ENCODE results near the gene TRPM3.
A peak's percentile ranks its signal among the peaks of the same experiment; 100 is the strongest.

The TRPM3 gene

DNA sequence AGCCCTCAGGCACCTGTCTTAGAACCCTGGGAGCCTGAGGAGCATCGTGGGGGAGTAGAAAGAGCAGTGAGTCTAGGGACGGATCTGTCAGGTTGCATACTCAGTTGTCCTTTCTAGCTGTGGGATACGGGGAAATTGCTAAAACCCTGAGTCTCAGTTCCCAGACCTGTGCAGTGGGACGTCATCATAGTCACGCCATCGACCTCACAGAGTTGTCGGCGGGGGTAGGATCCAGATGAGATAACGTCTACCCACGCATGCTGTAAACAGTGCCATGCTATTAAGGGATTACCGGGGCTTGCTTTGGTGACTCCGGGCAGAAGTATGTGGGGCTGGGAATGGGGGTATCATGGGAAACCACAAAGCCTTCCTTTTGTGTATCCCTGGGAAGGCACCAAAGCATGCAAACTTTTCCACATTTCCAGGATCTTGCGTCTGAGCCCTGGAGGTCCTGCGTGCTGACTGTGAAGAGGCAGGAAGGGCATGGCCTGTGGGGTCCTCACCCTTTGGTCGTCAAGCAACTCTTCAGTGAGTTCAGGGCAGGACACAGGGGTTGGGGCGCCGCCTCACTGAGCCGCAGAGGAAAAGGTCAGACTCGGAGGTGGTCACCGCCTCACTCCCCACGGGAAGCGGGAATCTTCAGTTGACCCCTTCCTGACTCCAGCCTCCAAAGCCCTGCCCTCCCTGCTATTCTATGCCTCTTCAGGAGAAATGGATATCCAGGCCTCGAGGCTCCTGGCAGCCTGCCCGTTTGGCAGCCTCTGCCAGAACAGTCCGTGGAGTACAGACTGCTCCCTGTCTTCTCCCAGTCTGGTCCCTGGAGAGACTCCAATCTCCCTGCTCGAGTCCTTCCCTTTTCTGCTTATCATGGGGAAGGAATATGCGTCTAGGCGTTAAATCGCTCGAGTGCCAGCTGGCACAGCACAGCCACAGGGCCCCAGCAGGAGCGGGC lies 520.1 kb downstream of the TRPM3 start (continued):
- no peak for TF ChIP-seq SETDB1 (IDR thresholded peaks at IDR 0.05; ENCODE audit: insufficient read length, low read length)
- TF ChIP-seq, protein P1, sequence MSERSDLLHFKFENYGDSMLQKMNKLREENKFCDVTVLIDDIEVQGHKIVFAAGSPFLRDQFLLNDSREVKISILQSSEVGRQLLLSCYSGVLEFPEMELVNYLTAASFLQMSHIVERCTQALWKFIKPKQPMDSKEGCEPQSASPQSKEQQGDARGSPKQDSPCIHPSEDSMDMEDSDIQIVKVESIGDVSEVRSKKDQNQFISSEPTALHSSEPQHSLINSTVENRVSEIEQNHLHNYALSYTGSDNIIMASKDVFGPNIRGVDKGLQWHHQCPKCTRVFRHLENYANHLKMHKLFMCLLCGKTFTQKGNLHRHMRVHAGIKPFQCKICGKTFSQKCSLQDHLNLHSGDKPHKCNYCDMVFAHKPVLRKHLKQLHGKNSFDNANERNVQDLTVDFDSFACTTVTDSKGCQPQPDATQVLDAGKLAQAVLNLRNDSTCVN (tag by site-specific recombination; optimal IDR thresholded peaks at IDR 0.05), result peak; percentile 10

DNA sequence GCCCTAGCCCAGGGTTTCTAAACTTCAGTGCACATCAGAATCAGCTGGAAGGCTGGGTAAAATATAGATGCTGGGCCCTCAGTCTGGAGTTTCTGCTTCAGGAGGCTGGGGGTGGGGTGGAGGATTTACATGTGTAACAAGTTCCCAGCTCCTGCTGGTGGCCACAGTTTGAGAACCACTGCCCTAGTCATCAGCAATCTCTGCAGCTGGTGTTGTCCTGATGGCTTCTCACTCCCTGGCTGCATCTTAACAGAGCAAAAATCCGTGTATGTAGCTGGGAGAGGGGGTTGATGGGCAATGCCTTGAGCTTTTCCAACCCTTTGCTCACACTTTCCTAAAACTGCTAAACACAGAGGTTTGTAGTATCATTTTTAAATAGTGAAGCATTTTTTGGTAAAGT lies 520.9 kb downstream of the TRPM3 start:
- Histone ChIP-seq H3K4me3 (ENCODE audit: low read depth, low read length) (no peak overlapping the region), H3K4me1 (ENCODE audit: control insufficient read depth, insufficient read depth, low read length) (peaks cover 9% of the 10 kb centered on the region), H3K9me3 (ENCODE audit: control insufficient read depth, insufficient read depth, low read depth, low read length) (no peaks in the 10 kb centered on the region), H3K27ac (ENCODE audit: extremely low read depth, low read depth, low read length) (peak overlapping the region; percentile 93), H3K36me3 (ENCODE audit: control insufficient read depth in 2 of 2, insufficient read depth in 1 of 2, low read length in 2 of 2) (no peaks in the 10 kb centered on the region)
- TF ChIP-seq ZNF707 (tag by site-specific recombination; IDR thresholded peaks at IDR 0.05) (no peak), GFI1B (tag by site-specific recombination; IDR thresholded peaks at IDR 0.05) (no peak), ZNF174 (tag by site-specific recombination; IDR thresholded peaks at IDR 0.05) (no peak), ZNF211 (tag by site-specific recombination; IDR thresholded peaks at IDR 0.05; ENCODE audit: low read depth) (no peak), ZNF350 (tag by site-specific recombination; IDR thresholded peaks at IDR 0.05) (no peak), ZNF266 (tag by site-specific recombination; IDR thresholded peaks at IDR 0.05; ENCODE audit: low read depth) (no peak), SCRT2 (tag by site-specific recombination; IDR thresholded peaks at IDR 0.05) (no peak), ZNF76 (tag by site-specific recombination; IDR thresholded peaks at IDR 0.05; ENCODE audit: borderline replicate concordance, low read depth) (no peak), ZNF658 (tag by site-specific recombination; IDR thresholded peaks at IDR 0.05) (no peak), HOXD13 (CRISPR knock-in tag; IDR thresholded peaks at IDR 0.05; ENCODE audit: borderline replicate concordance) (no peak), YY2 (tag by site-specific recombination; IDR thresholded peaks at IDR 0.05) (no peak)
- TF ChIP-seq, protein P2, sequence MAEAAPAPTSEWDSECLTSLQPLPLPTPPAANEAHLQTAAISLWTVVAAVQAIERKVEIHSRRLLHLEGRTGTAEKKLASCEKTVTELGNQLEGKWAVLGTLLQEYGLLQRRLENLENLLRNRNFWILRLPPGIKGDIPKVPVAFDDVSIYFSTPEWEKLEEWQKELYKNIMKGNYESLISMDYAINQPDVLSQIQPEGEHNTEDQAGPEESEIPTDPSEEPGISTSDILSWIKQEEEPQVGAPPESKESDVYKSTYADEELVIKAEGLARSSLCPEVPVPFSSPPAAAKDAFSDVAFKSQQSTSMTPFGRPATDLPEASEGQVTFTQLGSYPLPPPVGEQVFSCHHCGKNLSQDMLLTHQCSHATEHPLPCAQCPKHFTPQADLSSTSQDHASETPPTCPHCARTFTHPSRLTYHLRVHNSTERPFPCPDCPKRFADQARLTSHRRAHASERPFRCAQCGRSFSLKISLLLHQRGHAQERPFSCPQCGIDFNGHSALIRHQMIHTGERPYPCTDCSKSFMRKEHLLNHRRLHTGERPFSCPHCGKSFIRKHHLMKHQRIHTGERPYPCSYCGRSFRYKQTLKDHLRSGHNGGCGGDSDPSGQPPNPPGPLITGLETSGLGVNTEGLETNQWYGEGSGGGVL (tag by site-specific recombination; IDR thresholded peaks at IDR 0.05), result no peak
- TF ChIP-seq, protein P3, sequence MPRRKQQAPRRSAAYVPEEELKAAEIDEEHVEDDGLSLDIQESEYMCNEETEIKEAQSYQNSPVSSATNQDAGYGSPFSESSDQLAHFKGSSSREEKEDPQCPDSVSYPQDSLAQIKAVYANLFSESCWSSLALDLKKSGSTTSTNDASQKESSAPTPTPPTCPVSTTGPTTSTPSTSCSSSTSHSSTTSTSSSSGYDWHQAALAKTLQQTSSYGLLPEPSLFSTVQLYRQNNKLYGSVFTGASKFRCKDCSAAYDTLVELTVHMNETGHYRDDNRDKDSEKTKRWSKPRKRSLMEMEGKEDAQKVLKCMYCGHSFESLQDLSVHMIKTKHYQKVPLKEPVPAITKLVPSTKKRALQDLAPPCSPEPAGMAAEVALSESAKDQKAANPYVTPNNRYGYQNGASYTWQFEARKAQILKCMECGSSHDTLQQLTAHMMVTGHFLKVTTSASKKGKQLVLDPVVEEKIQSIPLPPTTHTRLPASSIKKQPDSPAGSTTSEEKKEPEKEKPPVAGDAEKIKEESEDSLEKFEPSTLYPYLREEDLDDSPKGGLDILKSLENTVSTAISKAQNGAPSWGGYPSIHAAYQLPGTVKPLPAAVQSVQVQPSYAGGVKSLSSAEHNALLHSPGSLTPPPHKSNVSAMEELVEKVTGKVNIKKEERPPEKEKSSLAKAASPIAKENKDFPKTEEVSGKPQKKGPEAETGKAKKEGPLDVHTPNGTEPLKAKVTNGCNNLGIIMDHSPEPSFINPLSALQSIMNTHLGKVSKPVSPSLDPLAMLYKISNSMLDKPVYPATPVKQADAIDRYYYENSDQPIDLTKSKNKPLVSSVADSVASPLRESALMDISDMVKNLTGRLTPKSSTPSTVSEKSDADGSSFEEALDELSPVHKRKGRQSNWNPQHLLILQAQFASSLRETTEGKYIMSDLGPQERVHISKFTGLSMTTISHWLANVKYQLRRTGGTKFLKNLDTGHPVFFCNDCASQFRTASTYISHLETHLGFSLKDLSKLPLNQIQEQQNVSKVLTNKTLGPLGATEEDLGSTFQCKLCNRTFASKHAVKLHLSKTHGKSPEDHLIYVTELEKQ (tag by site-specific recombination; IDR thresholded peaks at IDR 0.05; ENCODE audit: borderline replicate concordance), result no peak
- TF ChIP-seq, protein P4, sequence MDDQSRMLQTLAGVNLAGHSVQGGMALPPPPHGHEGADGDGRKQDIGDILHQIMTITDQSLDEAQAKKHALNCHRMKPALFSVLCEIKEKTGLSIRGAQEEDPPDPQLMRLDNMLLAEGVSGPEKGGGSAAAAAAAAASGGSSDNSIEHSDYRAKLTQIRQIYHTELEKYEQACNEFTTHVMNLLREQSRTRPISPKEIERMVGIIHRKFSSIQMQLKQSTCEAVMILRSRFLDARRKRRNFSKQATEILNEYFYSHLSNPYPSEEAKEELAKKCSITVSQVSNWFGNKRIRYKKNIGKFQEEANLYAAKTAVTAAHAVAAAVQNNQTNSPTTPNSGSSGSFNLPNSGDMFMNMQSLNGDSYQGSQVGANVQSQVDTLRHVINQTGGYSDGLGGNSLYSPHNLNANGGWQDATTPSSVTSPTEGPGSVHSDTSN (CRISPR knock-in tag; IDR thresholded peaks at IDR 0.05), result no peak
- TF ChIP-seq, protein P5, sequence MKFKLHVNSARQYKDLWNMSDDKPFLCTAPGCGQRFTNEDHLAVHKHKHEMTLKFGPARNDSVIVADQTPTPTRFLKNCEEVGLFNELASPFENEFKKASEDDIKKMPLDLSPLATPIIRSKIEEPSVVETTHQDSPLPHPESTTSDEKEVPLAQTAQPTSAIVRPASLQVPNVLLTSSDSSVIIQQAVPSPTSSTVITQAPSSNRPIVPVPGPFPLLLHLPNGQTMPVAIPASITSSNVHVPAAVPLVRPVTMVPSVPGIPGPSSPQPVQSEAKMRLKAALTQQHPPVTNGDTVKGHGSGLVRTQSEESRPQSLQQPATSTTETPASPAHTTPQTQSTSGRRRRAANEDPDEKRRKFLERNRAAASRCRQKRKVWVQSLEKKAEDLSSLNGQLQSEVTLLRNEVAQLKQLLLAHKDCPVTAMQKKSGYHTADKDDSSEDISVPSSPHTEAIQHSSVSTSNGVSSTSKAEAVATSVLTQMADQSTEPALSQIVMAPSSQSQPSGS (tag by site-specific recombination; IDR thresholded peaks at IDR 0.05; ENCODE audit: low read depth), result no peak
- ChIA-PET POLR2A (interaction anchor here (1.0 to 5.4 kb wide), 5 partner anchors 87 to 188 kb away, joined by 3 to 127 read pairs (median 6); partner anchors contain the start of gene KLF9), CTCF (interaction anchor here (0.5 to 2.6 kb wide), 6 partner anchors 10 to 260 kb away, joined by 3 to 10 read pairs (median 5); partner anchors contain the start of gene KLF9)
